NB4 (cell line): Measurements from ENCODE around the gene MRTFA.

Experiments used
- CTCF ChIP-seq: IDR thresholded peaks from one replicate; pipeline ENCODE4 v1.5.1; 2012; ENCODE audit warnings: low read depth, low read length
- MYC ChIP-seq: IDR thresholded peaks from 2 replicates; pipeline ENCODE4 v1.6.1; 2011; ENCODE audit warnings: low read depth, low read length
- POLR2A ChIP-seq: IDR thresholded peaks from 2 replicates; pipeline ENCODE4 v1.6.1; 2011; ENCODE audit warnings: mild to moderate bottlenecking; ENCODE audit not compliant: insufficient read length; ENCODE audit errors: extremely low read depth

GRCh38 chr22:40635940-40636379, 559 bp downstream of the MRTFA start:
- no peak for TF ChIP-seq CTCF
- no peak for TF ChIP-seq POLR2A
- no peak for TF ChIP-seq MYC
